Effector memory CD4-positive, alpha-beta T cell (primary cell): ENCODE measurements around the gene HIVEP1.

Source experiments
- DNase-seq, 3 donors: peaks; one replicate each; pipeline ENCODE4 v3.0.0-alpha.2; 2020
- H3K27ac ChIP-seq: 2 replicates; pipeline ENCODE4 v1.7.0; 2013; ENCODE audit warnings: mild to moderate bottlenecking, low read length, moderate library complexity; ENCODE audit not compliant: insufficient read depth, poor library complexity, severe bottlenecking
- H3K27me3 ChIP-seq: replicated peaks from 2 replicates; pipeline ENCODE4 v1.7.0; 2013; ENCODE audit warnings: mild to moderate bottlenecking, low read length; ENCODE audit not compliant: insufficient read depth, control insufficient read depth, poor library complexity, severe bottlenecking
- H3K36me3 ChIP-seq: 2 replicates; pipeline ENCODE4 v1.7.0; 2013; ENCODE audit warnings: mild to moderate bottlenecking, low read length, moderate library complexity; ENCODE audit not compliant: control insufficient read depth, insufficient read depth
- H3K4me1 ChIP-seq: 2 replicates; pipeline ENCODE4 v1.7.0; 2013; ENCODE audit warnings: low read length, mild to moderate bottlenecking; ENCODE audit not compliant: control insufficient read depth, insufficient read depth, poor library complexity, severe bottlenecking
- H3K4me3 ChIP-seq: 2 replicates; pipeline ENCODE4 v1.7.0; 2013; ENCODE audit warnings: low read length, low read depth, mild to moderate bottlenecking; ENCODE audit not compliant: insufficient read depth, poor library complexity, severe bottlenecking
- H3K9me3 ChIP-seq: 2 replicates; pipeline ENCODE4 v1.7.0; 2013; ENCODE audit warnings: mild to moderate bottlenecking, low read length, moderate library complexity; ENCODE audit not compliant: control insufficient read depth

Gene HIVEP1

GRCh38 chr6:12078014-12078413, 65.9 kb downstream of the HIVEP1 start:
- Histone ChIP-seq H3K4me1 (no peaks in the 10 kb centered on the region), H3K27me3 (no peaks in the 10 kb centered on the region), H3K36me3 (no peaks in the 10 kb centered on the region), H3K9me3 (no peaks in the 10 kb centered on the region), H3K27ac (no peak overlapping the region), H3K4me3 (no peak overlapping the region)
- no peak for DNase-seq

- Histone ChIP-seq H3K36me3 (no peaks in the 10 kb centered on the region), H3K27ac (no peak overlapping the region), H3K4me1 (no peaks in the 10 kb centered on the region), H3K27me3 (no peaks in the 10 kb centered on the region), H3K4me3 (no peak overlapping the region), H3K9me3 (no peaks in the 10 kb centered on the region)
- DNase-seq = no peak
These were observed 69.7 kb downstream of the HIVEP1 start for GRCh38 chr6:12081771-12082170.

- no peaks in the 10 kb centered on the region for H3K36me3 ChIP-seq
- no peak overlapping the region for H3K27ac ChIP-seq
These were observed 70.3 kb downstream of the HIVEP1 start for GRCh38 chr6:12082368-12082767.

GRCh38 chr6:12083302-12083701, 71.2 kb downstream of the HIVEP1 start:
- H3K9me3 ChIP-seq = no peaks in the 10 kb centered on the region
- no peak overlapping the region for H3K4me3 ChIP-seq
- no peaks in the 10 kb centered on the region for H3K36me3 ChIP-seq
- no peaks in the 10 kb centered on the region for H3K27me3 ChIP-seq
- no peak overlapping the region for H3K27ac ChIP-seq
- no peak for DNase-seq
- no peaks in the 10 kb centered on the region for H3K4me1 ChIP-seq

More at GRCh38 chr6:12082368-12082767, 70.3 kb downstream of the HIVEP1 start:
- no peaks in the 10 kb centered on the region for H3K4me1 ChIP-seq
- no peak overlapping the region for H3K4me3 ChIP-seq
- no peaks in the 10 kb centered on the region for H3K27me3 ChIP-seq
- no peak for DNase-seq
- no peaks in the 10 kb centered on the region for H3K9me3 ChIP-seq

GRCh38 chr6:12083763-12084162, 71.7 kb downstream of the HIVEP1 start:
- Histone ChIP-seq H3K27ac (no peak overlapping the region), H3K27me3 (no peaks in the 10 kb centered on the region), H3K4me1 (no peaks in the 10 kb centered on the region), H3K36me3 (no peaks in the 10 kb centered on the region), H3K9me3 (no peaks in the 10 kb centered on the region), H3K4me3 (no peak overlapping the region)
- no peak for DNase-seq

GRCh38 chr6:12084681-12085080, 72.6 kb downstream of the HIVEP1 start:
- H3K4me3 ChIP-seq = no peak overlapping the region
- H3K27ac ChIP-seq = no peak overlapping the region
- no peaks in the 10 kb centered on the region for H3K36me3 ChIP-seq
- no peaks in the 10 kb centered on the region for H3K4me1 ChIP-seq
- H3K27me3 ChIP-seq = no peaks in the 10 kb centered on the region
- DNase-seq = no peak
- H3K9me3 ChIP-seq = no peaks in the 10 kb centered on the region

GRCh38 chr6:12088531-12088930, 76.4 kb downstream of the HIVEP1 start:
- Histone ChIP-seq H3K4me3 (no peak overlapping the region), H3K27ac (no peak overlapping the region), H3K9me3 (no peaks in the 10 kb centered on the region), H3K4me1 (no peaks in the 10 kb centered on the region), H3K36me3 (no peaks in the 10 kb centered on the region), H3K27me3 (no peaks in the 10 kb centered on the region)
- no peak for DNase-seq

- Histone ChIP-seq H3K27me3 (no peaks in the 10 kb centered on the region), H3K9me3 (no peaks in the 10 kb centered on the region), H3K4me3 (no peak overlapping the region), H3K27ac (no peak overlapping the region), H3K36me3 (no peaks in the 10 kb centered on the region), H3K4me1 (no peaks in the 10 kb centered on the region)
- DNase-seq = no peak
These were observed 78.6 kb downstream of the HIVEP1 start for GRCh38 chr6:12090714-12091113.

GRCh38 chr6:12092762-12093161, 80.7 kb downstream of the HIVEP1 start:
- no peaks in the 10 kb centered on the region for H3K27me3 ChIP-seq
- H3K9me3 ChIP-seq = no peaks in the 10 kb centered on the region
- no peaks in the 10 kb centered on the region for H3K36me3 ChIP-seq
- H3K4me3 ChIP-seq = no peak overlapping the region
- H3K27ac ChIP-seq = no peak overlapping the region
- DNase-seq = no peak
- H3K4me1 ChIP-seq = no peaks in the 10 kb centered on the region

GRCh38 chr6:12094689-12095088, 82.6 kb downstream of the HIVEP1 start:
- no peak overlapping the region for H3K4me3 ChIP-seq
- no peaks in the 10 kb centered on the region for H3K4me1 ChIP-seq
- no peaks in the 10 kb centered on the region for H3K9me3 ChIP-seq
- no peak for DNase-seq
- no peaks in the 10 kb centered on the region for H3K27me3 ChIP-seq
- no peaks in the 10 kb centered on the region for H3K36me3 ChIP-seq
- no peak overlapping the region for H3K27ac ChIP-seq

GRCh38 chr6:12096342-12096741, 84.2 kb downstream of the HIVEP1 start:
- H3K36me3 ChIP-seq = no peaks in the 10 kb centered on the region
- no peaks in the 10 kb centered on the region for H3K9me3 ChIP-seq
- no peaks in the 10 kb centered on the region for H3K27me3 ChIP-seq
- no peaks in the 10 kb centered on the region for H3K4me1 ChIP-seq
- no peak overlapping the region for H3K27ac ChIP-seq
- DNase-seq = no peak
- no peak overlapping the region for H3K4me3 ChIP-seq
